Endometrial microvascular endothelial cells (primary cell): ENCODE measurements around the gene VPS13D. TPM values are rescaled to one million over a fixed set of nuclear protein-coding genes. Genes with fewer than 3 reads are reported as not detected.
"Not testable (repeated sequence)": the region's sequence is repeated elsewhere in the genome, so short reads cannot be mapped to it uniquely, and the experiment has no call there.

Experiments used
- in situ Hi-C: cut with HindIII; loops from 2 replicates; pipeline ENCODE4 v1.10.0; 2017; ENCODE audit warnings: low sequenced_read_pairs, low pct_unique_long_range_greater_than_20kb; ENCODE audit errors: inconsistent ontology term
- total RNA-seq: library from RNA; depleted of rRNA; stranded (reverse); fragments of >200 nt; gene quantifications from one replicate; pipeline ENCODE4 v1.2.3, GENCODE V29; 2015; ENCODE audit errors: inconsistent ontology term

Gene VPS13D
- total RNA-seq, 1 donor from 2014 or later, result 19.3 TPM

- in situ Hi-C loops, result not testable (repeated sequence)
These were observed 7.1 kb upstream of the VPS13D start for GRCh38 chr1:12222700-12223099.

DNA sequence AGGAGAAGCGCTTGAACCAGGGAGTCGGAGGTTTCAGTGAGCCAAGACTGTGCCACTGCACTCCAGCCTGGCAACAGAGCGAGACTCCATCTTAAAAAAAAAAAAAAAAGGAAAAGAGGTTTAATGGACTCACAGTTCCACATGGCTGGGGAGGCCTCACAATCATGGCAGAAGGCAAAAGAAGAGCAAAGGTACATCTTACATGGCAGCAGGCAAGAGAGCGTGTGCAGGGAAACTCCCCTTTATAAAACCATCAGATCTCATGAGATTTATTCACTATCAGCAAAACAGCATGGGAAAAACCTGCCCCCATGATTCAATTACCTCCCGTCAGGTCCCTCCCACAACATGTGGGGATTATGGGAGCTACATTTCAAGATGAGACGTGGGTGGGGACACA is 5.7 kb upstream of the VPS13D start:
- in situ Hi-C loops, result not testable (repeated sequence)

GRCh38 chr1:12228979-12229378 is 851 bp upstream of the VPS13D start:
- in situ Hi-C loops, result no loop called here

DNA sequence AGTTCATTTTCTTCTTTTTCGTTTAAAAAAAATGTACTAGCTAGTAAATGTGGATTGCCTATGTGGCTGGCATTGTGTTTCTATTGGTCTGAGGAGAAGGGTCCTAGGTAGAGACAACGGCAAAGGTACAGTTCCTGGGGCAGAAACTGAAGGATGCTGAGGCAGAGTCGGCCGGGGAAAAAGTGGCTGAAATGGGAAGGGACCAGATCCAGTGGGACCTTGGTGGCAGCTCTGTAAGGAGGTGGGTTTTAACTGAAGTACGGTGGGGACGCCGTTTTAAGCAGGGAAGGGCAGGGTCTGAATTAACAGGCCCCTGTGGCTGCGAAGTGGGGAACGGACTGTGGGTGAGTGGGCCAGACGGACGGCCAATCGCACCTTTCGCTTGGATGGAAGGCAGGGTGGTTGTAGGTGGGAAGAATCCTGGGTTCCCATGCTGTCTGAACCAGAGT is 420 bp upstream of the VPS13D start:
- in situ Hi-C loops, result no loop called here

DNA sequence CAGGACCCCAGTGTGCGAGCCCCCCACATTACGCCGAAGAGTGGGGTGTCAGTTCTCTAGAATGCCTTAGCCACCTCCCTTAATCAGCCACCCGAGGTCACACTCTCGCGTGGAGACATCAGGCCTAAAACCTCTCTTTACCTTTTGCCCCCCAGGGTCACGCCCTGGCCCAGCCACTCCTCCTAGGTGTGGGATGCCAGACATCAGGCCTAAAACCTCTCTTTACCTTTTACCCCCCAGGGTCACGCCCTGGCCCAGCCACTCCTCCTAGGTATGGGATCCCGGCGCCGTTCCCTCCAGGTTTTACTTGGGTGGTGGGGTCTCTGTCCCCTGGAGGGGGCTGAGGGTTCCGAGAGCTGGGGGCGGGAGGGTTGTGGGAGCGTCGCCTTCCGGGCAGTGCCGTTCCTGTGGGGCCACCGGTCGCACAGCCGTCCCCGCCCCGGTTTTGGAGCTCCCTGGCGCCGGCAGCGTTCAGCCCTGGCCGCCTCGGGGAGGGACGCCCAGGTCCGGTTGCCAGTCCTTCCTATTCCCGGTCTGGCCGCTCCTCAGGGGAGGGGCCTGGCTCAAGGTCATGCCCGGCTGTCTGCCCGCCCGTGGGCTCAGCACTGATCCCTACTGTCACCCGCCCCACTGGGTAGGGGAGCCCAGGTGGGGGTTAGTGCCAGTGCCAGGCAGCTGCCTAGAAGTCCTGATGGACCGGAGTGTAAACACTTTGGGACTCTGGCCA is 882 bp downstream of the VPS13D start:
- in situ Hi-C loops, result no loop called here

- in situ Hi-C loops, result no loop called here
These were observed 1.4 kb downstream of the VPS13D start for GRCh38 chr1:12231276-12231595.

GRCh38 chr1:12232221-12232620 is 2.4 kb downstream of the VPS13D start:
- in situ Hi-C loops, result no loop called here

DNA sequence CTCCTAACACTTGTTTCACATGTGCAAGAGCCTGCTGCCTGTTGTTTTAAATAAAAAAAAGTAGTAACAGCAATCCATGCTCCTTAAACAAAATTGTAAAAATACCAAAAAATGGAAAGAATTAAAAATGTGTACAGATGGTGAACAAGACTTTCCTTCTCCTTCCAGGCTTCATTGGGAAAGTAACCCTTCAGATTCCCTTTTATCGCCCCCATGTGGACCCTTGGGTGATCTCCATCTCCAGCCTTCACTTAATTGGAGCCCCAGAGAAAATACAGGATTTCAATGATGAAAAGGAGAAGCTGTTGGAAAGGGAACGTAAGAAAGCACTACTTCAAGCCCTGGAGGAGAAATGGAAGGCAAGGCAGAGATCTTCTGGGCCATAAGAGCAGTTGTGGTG is 14.2 kb downstream of the VPS13D start:
- in situ Hi-C loops, result no loop called here

DNA sequence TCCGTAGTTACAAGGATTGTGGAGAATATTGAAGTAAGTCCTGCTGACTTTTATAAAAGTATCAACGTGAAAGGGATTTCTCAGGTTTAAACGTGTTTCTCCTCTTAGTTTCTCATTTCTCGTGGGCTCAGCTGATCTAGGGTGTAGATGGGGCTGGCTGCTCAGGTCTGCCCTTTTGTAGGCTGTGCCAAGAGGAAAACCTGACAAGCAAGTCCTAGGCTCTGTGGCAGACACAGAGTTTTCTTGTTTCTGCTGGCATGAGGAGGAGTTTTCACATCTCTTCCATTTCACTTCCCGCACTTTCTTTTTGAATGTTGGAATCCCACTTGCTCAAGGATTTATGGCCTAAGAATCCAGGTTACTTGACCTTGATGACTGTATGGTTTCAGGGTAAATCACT is 14.8 kb downstream of the VPS13D start:
- in situ Hi-C loops, result no loop called here

GRCh38 chr1:12245116-12245515 is 15.3 kb downstream of the VPS13D start:
- in situ Hi-C loops, result no loop called here

DNA sequence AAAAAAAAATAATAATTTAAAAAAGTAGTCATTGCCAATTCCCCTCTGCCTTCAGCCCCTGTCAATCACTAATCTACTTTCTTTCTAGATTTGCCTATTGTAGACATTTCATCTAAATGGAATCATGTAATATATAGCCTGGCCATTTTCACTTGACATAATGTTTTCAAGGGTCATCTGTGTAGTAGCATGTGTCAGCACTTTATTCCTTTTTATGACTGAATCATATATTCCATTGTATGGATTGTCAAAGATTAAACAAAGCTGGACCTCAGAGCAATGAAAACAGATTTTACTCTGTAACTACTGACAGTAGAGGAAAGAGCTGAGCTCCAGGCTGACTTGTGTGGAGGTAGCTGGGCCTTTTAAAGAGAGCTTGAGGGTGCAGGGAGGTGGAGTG is 15.9 kb downstream of the VPS13D start:
- in situ Hi-C loops, result no loop called here

GRCh38 chr1:12246584-12246983 is 16.8 kb downstream of the VPS13D start:
- in situ Hi-C loops, result no loop called here

DNA sequence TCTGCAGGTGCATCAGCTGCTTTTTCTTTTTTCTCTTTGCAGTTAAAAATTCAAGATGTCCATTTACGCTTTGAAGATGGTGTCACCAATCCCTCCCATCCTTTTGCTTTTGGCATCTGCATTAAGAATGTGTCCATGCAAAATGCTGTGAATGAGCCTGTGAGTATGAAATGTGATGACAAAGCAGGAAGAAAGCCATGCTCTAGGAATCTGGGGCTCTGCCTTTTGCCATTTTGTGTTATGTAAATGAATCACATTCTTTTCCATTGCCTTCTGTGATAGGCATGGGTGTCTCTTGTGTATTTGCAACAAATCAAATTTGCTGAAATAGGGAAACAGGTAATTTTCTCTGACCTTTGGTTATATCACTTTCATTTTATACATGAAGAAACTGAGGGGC is 19.4 kb downstream of the VPS13D start:
- in situ Hi-C loops, result no loop called here

GRCh38 chr1:12249748-12250147 is 19.9 kb downstream of the VPS13D start:
- in situ Hi-C loops, result no loop called here

GRCh38 chr1:12251442-12251841 is 21.6 kb downstream of the VPS13D start:
- in situ Hi-C loops, result no loop called here

DNA sequence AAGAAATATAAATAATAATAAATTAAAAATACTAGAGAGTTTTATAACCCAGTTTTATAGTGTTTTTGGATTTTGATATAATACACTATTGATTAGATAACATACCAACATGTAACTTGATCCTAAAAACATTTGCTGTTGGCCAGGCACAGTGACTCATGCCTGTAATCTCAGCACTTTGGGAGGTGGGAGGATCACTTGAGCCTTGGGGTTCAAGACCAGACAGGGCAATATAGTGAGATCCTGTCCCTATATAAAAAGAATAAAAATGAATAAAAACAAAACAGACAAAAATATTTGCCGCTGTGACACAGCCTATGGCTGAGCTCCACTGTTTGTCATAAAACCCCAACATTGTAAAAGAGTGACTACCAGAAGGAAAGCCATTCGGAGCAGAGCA is 26.1 kb downstream of the VPS13D start:
- in situ Hi-C loops, result no loop called here

DNA sequence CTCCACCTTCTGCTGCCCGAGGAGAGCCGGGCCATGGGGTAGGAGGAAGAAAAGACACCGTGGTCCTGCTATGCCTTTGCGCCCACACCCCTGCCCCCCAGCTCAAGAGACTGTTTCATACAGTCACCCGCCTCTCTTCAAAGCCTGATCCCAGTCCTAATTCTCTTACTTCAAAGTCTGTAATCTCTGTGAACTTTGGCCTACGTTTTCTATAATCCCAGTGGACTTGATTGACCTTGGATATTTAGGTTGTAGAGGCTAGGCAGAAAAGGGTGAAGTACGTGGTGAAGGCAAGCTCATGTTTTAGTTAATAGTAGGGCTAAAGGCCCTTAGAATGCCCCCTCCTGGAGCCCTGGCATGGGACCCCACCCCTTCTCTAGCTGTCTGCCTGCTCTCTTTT is 28.4 kb downstream of the VPS13D start:
- in situ Hi-C loops, result no loop called here

DNA sequence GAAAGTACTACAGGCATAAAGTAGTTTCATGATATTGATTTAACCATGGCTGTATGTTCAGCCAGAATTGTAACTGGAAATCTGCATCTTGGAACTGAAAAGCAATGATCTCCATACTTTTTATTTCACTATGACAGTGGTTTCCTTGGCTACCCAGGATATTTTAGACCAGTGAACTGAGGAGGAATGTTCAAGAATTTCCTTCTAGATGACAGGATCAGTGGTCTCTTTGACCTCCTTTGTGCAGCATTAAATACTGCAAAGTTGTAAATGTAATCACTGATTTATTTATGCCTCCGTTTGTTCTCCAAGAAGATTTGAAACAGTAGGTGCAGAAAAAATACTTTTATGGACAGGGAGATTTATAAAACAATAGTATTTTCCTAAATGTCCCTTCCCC is 39.5 kb downstream of the VPS13D start:
- in situ Hi-C loops, result no loop called here

DNA sequence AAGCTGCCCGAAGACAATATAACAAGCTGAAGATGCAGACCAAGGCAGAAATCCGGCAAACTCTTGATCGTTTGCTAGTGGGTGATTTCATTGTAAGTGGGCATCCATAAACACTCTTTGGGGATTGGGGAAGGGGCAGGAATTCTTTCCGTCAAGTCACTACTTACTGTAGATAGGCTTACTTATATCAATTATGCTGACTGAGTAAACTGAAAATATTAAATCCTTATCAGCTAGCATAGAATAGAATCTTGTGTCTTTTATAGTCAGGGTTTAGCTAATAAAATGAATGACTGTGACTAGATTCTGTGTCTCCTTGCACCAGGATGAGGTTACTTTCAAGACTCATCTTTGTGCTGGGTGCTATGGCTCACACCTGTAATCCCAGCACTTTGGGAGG is 41.2 kb downstream of the VPS13D start:
- in situ Hi-C loops, result no loop called here

DNA sequence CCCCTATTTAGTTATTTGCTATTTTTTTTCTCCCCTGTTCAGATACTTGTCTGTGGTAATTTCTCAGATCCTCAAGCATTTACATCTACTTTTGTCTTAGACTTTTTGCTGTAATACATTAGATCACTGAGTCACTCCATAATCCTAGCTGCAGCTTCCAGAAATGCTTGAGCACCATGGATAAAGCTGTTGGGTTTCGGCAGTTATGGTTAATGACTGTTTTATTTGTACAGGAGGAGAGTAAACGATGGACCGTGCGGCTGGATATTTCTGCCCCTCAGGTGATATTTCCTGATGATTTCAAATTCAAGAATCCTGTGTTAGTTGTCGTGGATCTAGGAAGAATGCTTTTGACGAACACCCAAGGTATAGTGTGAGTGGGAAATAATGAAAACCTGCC is 42.9 kb downstream of the VPS13D start:
- in situ Hi-C loops, result no loop called here

- in situ Hi-C loops, result no loop called here
These were observed 45.5 kb downstream of the VPS13D start for GRCh38 chr1:12275370-12275769.
